Naive thymus-derived CD4-positive, alpha-beta T cell (primary cell): Measurements from ENCODE around the gene MMP23B. TPM values are rescaled to one million over a fixed set of nuclear protein-coding genes. Genes with fewer than 3 reads are reported as not detected.
"Not testable (repeated sequence)": the region's sequence is repeated elsewhere in the genome, so short reads cannot be mapped to it uniquely, and the experiment has no call there.

Source experiments
- ATAC-seq: fragments of 150-1000 bp; cut with Tn5 transposase; 2 replicates; pipeline ENCODE4 v1.10.0; 2021; ENCODE audit warnings: mild to moderate bottlenecking, moderate library complexity
- CTCF ChIA-PET: fragments of 350-600 bp; sonication (Branson Sonifier 250); formaldehyde crosslinking; loops from one replicate; lab custom pipeline; 2021; ENCODE audit warnings: antibody characterized with exemption; lab: Charles Lee
- POLR2A ChIA-PET: fragments of 350-600 bp; sonication (Branson Sonifier 250); formaldehyde crosslinking; loops from one replicate; lab custom pipeline; 2021; ENCODE audit warnings: antibody characterized with exemption, inconsistent platforms; lab: Charles Lee
- DNase-seq, 9 donors: peaks; one replicate each; pipeline versions ENCODE4 v3.0.0 to v3.0.0-alpha.2; 2020 to 2022; ENCODE audit warnings: mixed read lengths in 1 of 9
- H3K27ac ChIP-seq: one replicate; pipeline ENCODE4 v1.7.0; 2013; ENCODE audit warnings: mild to moderate bottlenecking, low read depth, low read length, moderate library complexity
- H3K27me3 ChIP-seq, 2 donors: one replicate each; pipeline ENCODE4 v1.7.0; 2013; ENCODE audit warnings: low read length in 2 of 2, mild to moderate bottlenecking in 2 of 2, moderate library complexity in 2 of 2; ENCODE audit not compliant: control insufficient read depth in 2 of 2, insufficient read depth in 2 of 2
- H3K36me3 ChIP-seq, 3 experiments: 1 replicate in 2 of 3; 2 replicates in 1 of 3; pipeline ENCODE4 v1.7.0; 2013; ENCODE audit warnings: low read length in 3 of 3, mild to moderate bottlenecking in 3 of 3, moderate library complexity in 1 of 3; ENCODE audit not compliant: insufficient read depth in 3 of 3, control insufficient read depth in 2 of 3
- H3K4me1 ChIP-seq, 2 donors: one replicate each; pipeline ENCODE4 v1.7.0; 2013; ENCODE audit warnings: low read length in 2 of 2, mild to moderate bottlenecking in 2 of 2, moderate library complexity in 1 of 2; ENCODE audit not compliant: control insufficient read depth in 2 of 2, insufficient read depth in 2 of 2
- H3K4me3 ChIP-seq: 2 replicates; pipeline ENCODE4 v1.7.0; 2013; ENCODE audit warnings: mild to moderate bottlenecking, low read length
- H3K9me3 ChIP-seq, 3 experiments: 1 replicate in 2 of 3; 2 replicates in 1 of 3; pipeline ENCODE4 v1.7.0; 2013; ENCODE audit warnings: low read length in 3 of 3; ENCODE audit not compliant: control insufficient read depth in 2 of 3
- H3K27ac Mint-ChIP-seq, 9 donors: one replicate each; pipeline ENCODE4 v1.8.0; 2020 to 2022; ENCODE audit warnings: mixed read lengths in 9 of 9, mild to moderate bottlenecking in 8 of 9, moderate library complexity in 5 of 9, inconsistent platforms in 2 of 9
- H3K27me3 Mint-ChIP-seq, 5 donors: one replicate each; pipeline ENCODE4 v1.8.0; 2021 to 2022; ENCODE audit warnings: mixed read lengths in 5 of 5, mild to moderate bottlenecking in 1 of 5
- H3K36me3 Mint-ChIP-seq, 5 donors: one replicate each; pipeline ENCODE4 v1.8.0; 2020 to 2022; ENCODE audit warnings: mixed read lengths in 5 of 5, mild to moderate bottlenecking in 3 of 5, inconsistent platforms in 1 of 5
- H3K4me1 Mint-ChIP-seq, 7 donors: one replicate each; pipeline ENCODE4 v1.8.0; 2020 to 2022; ENCODE audit warnings: mixed read lengths in 7 of 7, mild to moderate bottlenecking in 3 of 7, inconsistent platforms in 1 of 7
- H3K4me3 Mint-ChIP-seq, 10 donors: one replicate each; pipeline ENCODE4 v1.8.0; 2020 to 2022; ENCODE audit warnings: mild to moderate bottlenecking in 10 of 10, mixed read lengths in 10 of 10, moderate library complexity in 6 of 10, inconsistent platforms in 2 of 10
- H3K9me3 Mint-ChIP-seq, 11 donors: one replicate each; pipeline ENCODE4 v1.8.0; 2020 to 2022; ENCODE audit warnings: mixed read lengths in 11 of 11, mild to moderate bottlenecking in 4 of 11, inconsistent platforms in 1 of 11, moderate library complexity in 1 of 11
- intact Hi-C, 2 donors: fragments of 100-400 bp; cut with micrococcal nuclease; formaldehyde crosslinking; loops; one replicate each; pipeline ENCODE4 v1.15.1; 2023
- polyA plus RNA-seq, 2 donors: library from polyadenylated mRNA; unstranded; fragments of 300-500 nt; fragmentation: Illumina TruSeq; gene quantifications; one replicate each; pipeline ENCODE4 v1.2.3, GENCODE V29; 2021
- total RNA-seq, 6 experiments: library from RNA in 5 of 6; stranded (reverse) in 5 of 6; gene quantifications; 1 replicate in 5 of 6; 2 replicates in 1 of 6; pipeline ENCODE4 v1.2.3 and lab custom pipeline; 2021 to 2026

MMP23B gene
- total and polyA plus RNA-seq, 7 experiments from 2014 or later, result 2.7 to 12.8 (median 4.2) TPM; not detected in 2

GRCh38 chr1:1646326-1646725 lies 14.4 kb downstream of the MMP23B start:
- H3K36me3 ChIP-seq, result peaks cover 0 to 28% (median 10%) of the 10 kb centered on the region in 3 experiments
- ATAC-seq, H3K4me3 Mint-ChIP-seq, POLR2A ChIA-PET, H3K4me3 ChIP-seq, H3K27me3 ChIP-seq, H3K4me1 ChIP-seq, H3K4me1 Mint-ChIP-seq, DNase-seq, CTCF ChIA-PET, H3K27me3 Mint-ChIP-seq, H3K9me3 Mint-ChIP-seq, H3K9me3 ChIP-seq, H3K27ac ChIP-seq, intact Hi-C loops: not testable (repeated sequence)
- Mint-ChIP-seq H3K27ac (peak overlapping the region in 1 of 9 donors; percentile 9), H3K36me3 (peaks cover 11 to 39% (median 27%) of the 10 kb centered on the region in 5 donors)

- intact Hi-C loops, ATAC-seq, H3K9me3 ChIP-seq, POLR2A ChIA-PET, H3K9me3 Mint-ChIP-seq, H3K4me1 ChIP-seq, H3K4me1 Mint-ChIP-seq, H3K27me3 Mint-ChIP-seq, H3K4me3 ChIP-seq, DNase-seq, H3K27me3 ChIP-seq, H3K4me3 Mint-ChIP-seq, H3K27ac ChIP-seq: not testable (repeated sequence)
- peaks cover 0 to 42% (median 23%) of the 10 kb centered on the region in 3 experiments for H3K36me3 ChIP-seq
- Mint-ChIP-seq H3K27ac (peak overlapping the region in 1 of 9 donors; percentile 3), H3K36me3 (peaks cover 22 to 52% (median 36%) of the 10 kb centered on the region in 5 donors)
- CTCF ChIA-PET, result interaction anchor here (0.6 kb wide), 1 partner anchor 124 kb away, joined by 3 read pairs; no protein-coding TSS in a partner anchor
These were observed 15.7 kb downstream of the MMP23B start for GRCh38 chr1:1647567-1648241.

- H3K9me3 ChIP-seq, H3K4me1 Mint-ChIP-seq, POLR2A ChIA-PET, H3K27me3 Mint-ChIP-seq, H3K4me1 ChIP-seq, H3K4me3 ChIP-seq, ATAC-seq, H3K9me3 Mint-ChIP-seq, H3K4me3 Mint-ChIP-seq, H3K27ac ChIP-seq, H3K27me3 ChIP-seq, DNase-seq, intact Hi-C loops: not testable (repeated sequence)
- Mint-ChIP-seq H3K27ac (peak overlapping the region in 2 of 9 donors; percentile 3 to 53), H3K36me3 (peaks cover 22 to 52% (median 36%) of the 10 kb centered on the region in 5 donors)
- peaks cover 0 to 48% (median 23%) of the 10 kb centered on the region in 3 experiments for H3K36me3 ChIP-seq
- CTCF ChIA-PET, result interaction anchor here (0.6 kb wide), 1 partner anchor 124 kb away, joined by 3 read pairs; no protein-coding TSS in a partner anchor
These were observed 16.3 kb downstream of the MMP23B start for GRCh38 chr1:1648265-1648664.

- Mint-ChIP-seq H3K4me3 (peak within 1 kb of the TSS; percentile 87 to 97 (median 95)), H3K27ac (peak within 1 kb of the TSS; percentile 96 to 100 (median 100)), H3K4me1 (peaks cover 5 to 12% (median 8%) of the 10 kb centered on the region in 7 donors)
- ATAC-seq, result peak; percentile 96
- intact Hi-C loops, result loop anchor here (1.0 to 5.0 kb wide), 6 partner anchors 20 to 188 kb away; partner anchors contain the start of genes MIB2 (in 2 of the 2), ATAD3B (in 1 of the 2), CDK11A (in 1 of the 2) and SSU72 (in 1 of the 2)
- H3K27me3 Mint-ChIP-seq, CTCF ChIA-PET, H3K9me3 Mint-ChIP-seq, H3K36me3 Mint-ChIP-seq, H3K9me3 ChIP-seq, H3K4me1 ChIP-seq, H3K27me3 ChIP-seq: not testable (repeated sequence)
- Histone ChIP-seq H3K4me3 (peak within 1 kb of the TSS; percentile 53), H3K36me3 (peaks cover 11 to 27% (median 13%) of the 10 kb centered on the region in 3 experiments), H3K27ac (peak within 1 kb of the TSS; percentile 78)
- POLR2A ChIA-PET, result interaction anchor here (0.5 to 0.8 kb wide), 2 partner anchors 19 to 44 kb away, joined by 3 read pairs; no protein-coding TSS in a partner anchor
- DNase-seq, result peak; percentile 89 to 99 (median 96)
These were observed 26.9 kb downstream of the MMP23B start, which contains the start of gene CDK11B for GRCh38 chr1:1658583-1659549. Gene CDK11B, minus strand, starts transcription at chr1:1659004. Its CDS starts 1,519 bp downstream, at chr1:1657485.

- CTCF ChIA-PET, H3K9me3 Mint-ChIP-seq, H3K27me3 Mint-ChIP-seq, DNase-seq, H3K27me3 ChIP-seq, H3K36me3 Mint-ChIP-seq, intact Hi-C loops, H3K9me3 ChIP-seq, H3K4me1 ChIP-seq, H3K27ac ChIP-seq, H3K4me3 Mint-ChIP-seq, ATAC-seq, H3K4me3 ChIP-seq, POLR2A ChIA-PET: not testable (repeated sequence)
- peaks cover 5 to 12% (median 6%) of the 10 kb centered on the region in 7 donors for H3K4me1 Mint-ChIP-seq
- H3K36me3 ChIP-seq, result peaks cover 0 to 20% (median 17%) of the 10 kb centered on the region in 3 experiments
- peak overlapping the region in 2 of 9 donors; percentile 69 to 83 for H3K27ac Mint-ChIP-seq
These were observed 30.4 kb downstream of the MMP23B start for GRCh38 chr1:1662392-1662791.

GRCh38 chr1:1662830-1663560 lies 31.0 kb downstream of the MMP23B start:
- H3K27ac ChIP-seq, result peak overlapping the region; percentile 7
- H3K4me3 ChIP-seq, intact Hi-C loops, DNase-seq, H3K4me1 ChIP-seq, ATAC-seq, H3K27me3 ChIP-seq, H3K4me3 Mint-ChIP-seq, H3K9me3 Mint-ChIP-seq, H3K36me3 Mint-ChIP-seq, CTCF ChIA-PET, H3K9me3 ChIP-seq, H3K27me3 Mint-ChIP-seq, POLR2A ChIA-PET: not testable (repeated sequence)
- H3K36me3 ChIP-seq, result peaks cover 0 to 23% (median 17%) of the 10 kb centered on the region in 3 experiments
- H3K27ac Mint-ChIP-seq, result peak overlapping the region in 4 of 9 donors; percentile 49 to 83 (median 75)
- peaks cover 5 to 14% (median 6%) of the 10 kb centered on the region in 7 donors for H3K4me1 Mint-ChIP-seq
